Lower leg skin (tissue), 3 donors: ENCODE results near the gene SMIM33.

Experiments
- POLR2A ChIP-seq, 2 donors: fragments of 450-650 bp; IDR thresholded peaks; one replicate each; pipeline ENCODE4 v1.6.1; 2016 to 2017; ENCODE audit warnings: antibody characterized with exemption in 2 of 2, mild to moderate bottlenecking in 1 of 2, moderate library complexity in 1 of 2
- TF ChIP-seq, protein P1 (sequence below), 3 donors: fragments of 450-650 bp; IDR thresholded peaks; one replicate each; pipeline ENCODE4 v1.5.1; 2016; ENCODE audit warnings: antibody characterized with exemption in 3 of 3, mild to moderate bottlenecking in 3 of 3, moderate library complexity in 2 of 3

- TF ChIP-seq, protein P1, sequence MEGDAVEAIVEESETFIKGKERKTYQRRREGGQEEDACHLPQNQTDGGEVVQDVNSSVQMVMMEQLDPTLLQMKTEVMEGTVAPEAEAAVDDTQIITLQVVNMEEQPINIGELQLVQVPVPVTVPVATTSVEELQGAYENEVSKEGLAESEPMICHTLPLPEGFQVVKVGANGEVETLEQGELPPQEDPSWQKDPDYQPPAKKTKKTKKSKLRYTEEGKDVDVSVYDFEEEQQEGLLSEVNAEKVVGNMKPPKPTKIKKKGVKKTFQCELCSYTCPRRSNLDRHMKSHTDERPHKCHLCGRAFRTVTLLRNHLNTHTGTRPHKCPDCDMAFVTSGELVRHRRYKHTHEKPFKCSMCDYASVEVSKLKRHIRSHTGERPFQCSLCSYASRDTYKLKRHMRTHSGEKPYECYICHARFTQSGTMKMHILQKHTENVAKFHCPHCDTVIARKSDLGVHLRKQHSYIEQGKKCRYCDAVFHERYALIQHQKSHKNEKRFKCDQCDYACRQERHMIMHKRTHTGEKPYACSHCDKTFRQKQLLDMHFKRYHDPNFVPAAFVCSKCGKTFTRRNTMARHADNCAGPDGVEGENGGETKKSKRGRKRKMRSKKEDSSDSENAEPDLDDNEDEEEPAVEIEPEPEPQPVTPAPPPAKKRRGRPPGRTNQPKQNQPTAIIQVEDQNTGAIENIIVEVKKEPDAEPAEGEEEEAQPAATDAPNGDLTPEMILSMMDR (IDR thresholded peaks at IDR 0.05): no peak
- TF ChIP-seq POLR2A (IDR thresholded peaks at IDR 0.05): no peak
These were observed 26.9 kb upstream of the SMIM33 start for GRCh38 chr5:139443831-139444453.
